HG03025 (cell line): ENCODE data around the gene REC8.

Experiments used
- ATAC-seq: cut with Tn5 transposase; IDR thresholded peaks from one replicate; pipeline ENCODE4 v1.9.1; 2021; ENCODE audit warnings: mild to moderate bottlenecking, moderate library complexity; ENCODE audit not compliant: unreplicated experiment, low FRiP score

REC8 gene

DNA sequence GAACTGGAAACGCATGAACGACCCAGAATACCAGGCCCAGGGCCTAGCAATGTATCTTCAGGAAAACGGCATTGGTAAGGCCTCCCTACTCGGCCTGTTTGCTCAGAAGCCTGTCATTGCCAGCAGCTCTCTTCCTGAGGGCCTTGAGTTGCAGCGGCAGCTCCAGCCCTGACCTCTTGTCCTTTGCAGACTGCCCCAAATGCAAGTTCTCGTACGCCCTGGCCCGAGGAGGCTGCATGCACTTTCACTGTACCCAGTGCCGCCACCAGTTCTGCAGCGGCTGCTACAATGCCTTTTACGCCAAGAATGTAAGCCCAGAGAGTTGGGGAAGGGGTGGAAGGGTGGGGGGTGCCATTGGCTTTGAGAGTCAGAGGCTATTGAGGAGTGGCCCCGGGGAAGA is 14.5 kb upstream of the REC8 start:
- no peak for ATAC-seq

DNA sequence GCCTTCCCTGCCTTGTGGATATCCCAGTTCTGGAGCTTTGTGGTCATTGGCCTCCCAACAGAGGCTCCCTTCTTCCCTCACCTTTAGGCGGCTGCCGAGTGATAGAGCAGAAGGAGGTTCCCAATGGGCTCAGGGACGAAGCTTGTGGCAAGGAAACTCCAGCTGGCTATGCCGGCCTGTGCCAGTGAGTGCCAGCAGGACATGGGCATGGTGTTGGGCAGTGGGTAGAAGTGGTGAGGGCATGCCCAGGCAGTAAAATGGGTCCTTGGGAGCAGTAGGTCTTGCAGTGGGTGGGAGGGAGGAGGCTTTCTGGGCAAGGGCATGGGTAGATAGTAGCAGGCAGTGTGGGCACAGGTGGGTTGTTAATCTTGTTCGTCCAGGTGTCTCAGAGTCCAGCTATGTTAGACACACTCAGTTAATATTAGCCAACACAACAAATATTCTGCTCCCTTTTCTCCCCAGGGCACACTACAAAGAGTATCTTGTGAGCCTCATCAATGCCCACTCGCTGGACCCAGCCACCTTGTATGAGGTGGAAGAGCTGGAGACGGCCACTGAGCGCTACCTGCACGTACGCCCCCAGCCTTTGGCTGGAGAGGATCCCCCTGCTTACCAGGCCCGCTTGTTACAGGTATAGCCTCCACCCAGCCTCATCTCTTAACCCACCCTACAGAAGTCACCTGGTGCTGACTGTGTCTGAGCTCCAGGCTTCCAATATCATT is 11.9 kb upstream of the REC8 start:
- ATAC-seq = no peak

DNA sequence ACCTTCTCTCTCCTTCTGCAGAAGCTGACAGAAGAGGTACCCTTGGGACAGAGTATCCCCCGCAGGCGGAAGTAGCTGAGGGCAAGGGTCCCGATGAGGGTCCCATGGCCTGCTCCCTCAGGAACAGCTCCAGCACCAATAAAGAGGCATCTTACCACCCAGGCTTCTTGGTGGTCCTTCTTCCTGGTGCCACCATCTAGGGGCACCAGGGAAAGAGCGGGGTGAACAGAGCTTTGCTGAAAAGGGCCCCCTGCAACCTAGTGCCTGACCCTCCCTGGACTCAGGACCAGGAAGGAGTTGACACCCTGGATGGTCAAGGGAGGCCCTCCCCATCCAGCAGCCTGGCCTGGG is 11.4 kb upstream of the REC8 start:
- ATAC-seq = peak; percentile 3

DNA sequence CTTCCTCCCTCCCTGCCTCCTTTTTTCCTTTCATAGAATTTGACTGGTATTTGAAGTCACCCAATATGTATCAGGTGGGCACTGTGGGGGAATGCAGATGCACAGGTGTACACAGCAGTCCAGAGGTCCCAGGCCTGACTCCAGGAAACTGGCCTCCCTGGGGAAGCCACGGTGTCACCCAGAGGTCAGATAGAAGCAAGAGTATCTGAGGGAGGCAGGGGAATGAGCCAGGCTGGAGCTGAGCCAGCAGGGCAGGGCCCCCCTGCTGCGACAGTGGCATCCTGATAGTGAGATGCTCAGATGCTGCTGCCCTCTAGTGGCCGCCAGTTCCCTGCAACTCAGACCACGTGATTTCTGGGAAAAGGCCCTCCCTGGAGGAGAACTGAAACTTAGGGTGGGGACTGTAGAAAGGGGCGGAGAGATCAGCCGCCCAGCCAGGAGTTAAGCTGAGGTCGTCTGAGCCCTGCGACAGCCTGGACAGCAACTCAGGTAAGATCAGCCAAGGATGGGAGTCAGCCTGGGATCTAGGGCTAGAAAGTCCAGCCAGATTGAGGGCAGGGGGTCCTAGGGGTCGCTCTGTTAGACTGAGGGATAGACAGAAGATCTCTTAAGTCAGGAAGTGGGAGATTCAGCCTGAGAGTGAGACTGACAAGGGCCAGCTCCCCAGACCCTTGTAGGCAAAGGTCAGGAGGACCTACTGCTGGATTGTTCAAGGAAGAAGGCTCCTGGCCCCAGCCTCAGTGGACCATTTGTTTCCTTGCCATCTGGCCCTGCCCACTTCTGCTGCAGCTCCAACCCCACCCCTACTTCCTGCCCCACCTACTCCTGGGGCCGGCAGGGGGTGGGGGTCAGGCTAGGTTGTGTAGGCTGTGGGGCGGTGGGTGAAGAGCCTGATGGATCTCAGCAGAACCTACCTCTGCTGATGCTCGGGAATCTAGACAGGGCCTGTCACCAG is 10.8 kb upstream of the REC8 start, which contains the start of gene IRF9:
Gene IRF9 (plus strand): TSS at position 416 of the 955 bp plus-strand sequence. CDS start 880 bp downstream, outside the sequence.
- peak; percentile 80 for ATAC-seq

DNA sequence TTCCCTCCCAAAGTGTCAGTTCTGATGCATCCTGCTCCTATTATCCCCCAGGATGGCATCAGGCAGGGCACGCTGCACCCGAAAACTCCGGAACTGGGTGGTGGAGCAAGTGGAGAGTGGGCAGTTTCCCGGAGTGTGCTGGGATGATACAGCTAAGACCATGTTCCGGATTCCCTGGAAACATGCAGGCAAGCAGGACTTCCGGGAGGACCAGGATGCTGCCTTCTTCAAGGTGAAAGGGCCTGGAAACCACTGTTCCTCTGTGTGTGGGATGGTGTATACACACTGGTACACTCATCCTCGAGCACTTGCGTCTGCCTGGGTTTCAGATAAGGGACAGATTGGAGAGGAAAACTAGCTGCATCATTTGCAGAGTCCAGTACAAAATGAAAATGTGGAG is 9.8 kb upstream of the REC8 start:
- ATAC-seq = no peak

DNA sequence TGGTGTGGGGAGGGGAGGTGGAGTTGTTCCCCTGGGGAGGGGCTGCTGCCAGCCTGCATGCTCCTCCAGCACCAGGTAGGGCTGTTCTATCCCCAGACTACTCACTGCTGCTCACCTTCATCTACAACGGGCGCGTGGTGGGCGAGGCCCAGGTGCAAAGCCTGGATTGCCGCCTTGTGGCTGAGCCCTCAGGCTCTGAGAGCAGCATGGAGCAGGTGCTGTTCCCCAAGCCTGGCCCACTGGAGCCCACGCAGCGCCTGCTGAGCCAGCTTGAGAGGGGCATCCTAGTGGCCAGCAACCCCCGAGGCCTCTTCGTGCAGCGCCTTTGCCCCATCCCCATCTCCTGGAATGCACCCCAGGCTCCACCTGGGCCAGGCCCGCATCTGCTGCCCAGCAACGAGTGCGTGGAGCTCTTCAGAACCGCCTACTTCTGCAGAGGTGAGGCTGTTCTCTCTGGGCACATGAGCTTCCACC is 7.3 kb upstream of the REC8 start:
- no peak for ATAC-seq

DNA sequence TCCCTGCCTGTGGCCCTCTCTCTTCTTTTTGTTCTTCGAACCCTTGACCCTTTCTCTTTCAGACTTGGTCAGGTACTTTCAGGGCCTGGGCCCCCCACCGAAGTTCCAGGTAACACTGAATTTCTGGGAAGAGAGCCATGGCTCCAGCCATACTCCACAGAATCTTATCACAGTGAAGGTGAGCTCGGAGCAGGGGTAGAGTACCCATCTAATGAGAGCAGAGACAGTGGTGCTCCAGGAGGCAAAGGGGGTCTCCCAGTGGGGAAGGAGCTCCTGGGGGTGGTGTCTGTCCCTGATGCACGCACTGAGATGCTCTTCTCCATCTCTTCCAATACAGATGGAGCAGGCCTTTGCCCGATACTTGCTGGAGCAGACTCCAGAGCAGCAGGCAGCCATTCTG is 6.1 kb upstream of the REC8 start:
- no peak for ATAC-seq

DNA sequence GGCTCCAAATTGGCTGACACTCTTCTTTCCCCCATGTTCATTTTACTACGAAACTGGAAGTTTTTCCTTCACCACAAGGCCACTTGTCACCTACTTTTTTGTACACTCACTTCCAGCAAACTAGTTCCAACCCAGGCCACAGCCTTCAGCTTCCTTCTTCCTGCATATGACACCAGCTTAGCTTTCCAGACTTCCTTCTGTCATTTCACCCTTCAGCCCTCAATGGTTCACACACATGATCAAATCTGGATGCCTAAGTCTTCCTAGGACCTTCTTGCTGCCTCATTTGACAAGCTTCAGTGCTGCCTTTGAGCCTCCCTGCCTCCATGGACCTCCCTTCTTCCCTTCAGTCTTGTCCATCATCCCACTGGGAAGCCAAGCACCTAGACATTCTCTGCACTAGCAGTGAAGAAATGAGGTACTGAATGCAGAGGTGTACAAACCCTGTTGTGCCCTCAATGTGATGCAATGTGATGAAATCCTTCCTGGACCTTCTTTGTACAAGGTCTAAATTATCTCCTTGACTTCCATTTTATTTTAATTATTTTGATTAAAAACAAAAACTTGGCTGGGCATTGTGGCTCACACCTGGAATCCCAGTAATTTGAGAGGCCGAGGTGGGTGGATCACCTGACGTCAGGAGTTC is 4.3 kb upstream of the REC8 start:
- ATAC-seq = no peak

DNA sequence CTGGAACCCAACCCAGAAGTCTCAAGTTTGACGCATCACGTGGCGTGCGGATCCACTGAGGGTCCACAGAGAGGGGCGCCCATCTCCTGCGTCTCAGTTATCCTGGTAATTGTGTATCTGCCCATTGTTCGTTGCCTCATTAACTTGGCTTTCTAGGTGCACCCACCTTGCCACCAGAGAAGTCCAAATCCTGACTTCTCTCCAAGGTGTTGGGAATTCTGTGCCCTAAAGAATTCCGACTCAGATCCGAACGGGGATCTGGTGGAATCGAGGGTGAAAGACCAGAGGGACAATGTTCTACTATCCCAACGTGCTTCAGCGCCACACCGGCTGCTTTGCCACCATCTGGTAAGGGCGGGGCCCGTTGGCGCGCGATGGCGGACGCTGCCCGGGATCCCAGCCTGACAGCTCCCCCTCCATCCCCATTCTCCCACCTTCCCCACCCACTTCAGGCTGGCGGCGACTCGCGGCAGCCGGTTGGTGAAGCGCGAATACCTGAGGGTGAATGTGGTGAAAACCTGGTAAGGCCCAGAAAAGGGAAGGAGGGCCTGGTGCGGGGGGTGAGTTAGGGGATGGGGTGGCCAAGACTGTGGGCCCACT is 481 bp downstream of the REC8 start:
- no peak for ATAC-seq

DNA sequence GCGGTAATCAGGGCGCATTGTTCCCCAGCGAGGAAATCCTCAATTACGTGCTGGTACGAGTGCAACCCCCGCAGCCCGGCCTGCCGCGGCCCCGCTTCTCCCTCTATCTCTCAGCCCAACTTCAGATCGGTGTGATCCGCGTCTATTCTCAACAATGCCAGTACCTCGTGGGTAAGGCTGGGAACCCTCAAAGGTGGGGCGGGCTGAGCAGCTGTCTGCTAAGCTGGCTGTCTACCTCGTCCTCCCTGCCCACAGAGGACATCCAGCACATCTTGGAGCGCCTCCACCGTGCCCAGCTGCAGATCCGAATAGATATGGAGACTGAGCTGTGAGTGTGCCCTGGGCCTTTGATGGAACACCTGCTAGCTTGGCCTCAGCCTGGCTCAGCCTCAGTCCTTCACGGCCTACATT is 996 bp downstream of the REC8 start:
- no peak for ATAC-seq

DNA sequence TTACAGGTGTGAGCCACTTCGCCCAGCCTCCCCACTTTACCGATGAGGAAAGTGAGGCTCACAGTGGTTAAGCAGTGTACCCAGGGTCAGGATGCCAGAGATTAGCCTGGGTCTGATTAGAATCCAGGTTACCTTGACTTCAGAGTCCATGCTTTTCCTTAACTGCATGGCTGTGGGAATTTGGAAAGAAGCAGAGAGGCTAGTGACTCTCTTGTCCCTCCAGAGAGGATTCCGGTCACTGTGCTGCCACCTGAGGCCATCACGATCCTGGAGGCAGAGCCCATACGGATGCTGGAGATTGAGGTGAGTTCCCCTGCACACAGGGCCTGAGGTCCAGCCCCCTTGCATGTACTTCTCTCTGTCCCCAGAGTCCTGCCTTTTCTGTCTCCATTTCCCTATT is 4.7 kb downstream of the REC8 start:
- ATAC-seq = no peak

DNA sequence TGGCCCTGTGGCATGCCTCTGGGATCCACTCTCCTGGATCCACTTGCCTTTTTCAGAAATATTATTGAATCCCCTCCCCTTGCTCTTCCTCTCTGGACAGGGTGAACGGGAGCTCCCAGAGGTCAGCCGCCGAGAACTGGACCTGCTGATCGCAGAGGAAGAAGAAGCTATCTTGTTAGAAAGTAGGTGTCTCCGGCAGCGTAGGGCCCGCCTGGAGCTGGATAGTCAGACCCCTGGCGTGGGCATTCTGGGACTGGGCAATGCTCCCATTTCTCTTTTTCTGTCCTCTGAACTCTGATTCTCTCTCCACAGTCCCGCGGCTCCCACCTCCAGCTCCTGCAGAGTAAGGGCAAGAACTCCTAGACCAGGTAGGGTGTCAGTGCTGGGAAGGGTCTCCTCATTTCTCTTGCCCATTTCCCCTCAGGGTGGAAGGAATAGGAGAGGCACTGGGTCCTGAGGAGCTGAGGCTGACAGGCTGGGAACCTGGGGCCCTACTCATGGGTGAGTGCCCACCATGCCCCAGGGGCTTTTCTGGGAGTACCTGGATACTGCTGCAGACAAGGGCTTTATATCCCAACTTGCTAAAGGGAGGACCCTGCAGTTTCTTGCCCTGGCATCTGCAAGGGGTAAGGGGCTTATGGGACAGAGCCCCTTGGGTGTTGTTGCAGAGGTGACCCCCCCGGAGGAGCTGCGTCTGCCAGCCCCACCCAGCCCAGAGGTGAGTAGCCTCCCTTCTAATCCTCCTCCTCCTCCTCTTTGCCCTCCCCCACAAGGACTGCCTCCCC is 5.4 kb downstream of the REC8 start:
- ATAC-seq = no peak

DNA sequence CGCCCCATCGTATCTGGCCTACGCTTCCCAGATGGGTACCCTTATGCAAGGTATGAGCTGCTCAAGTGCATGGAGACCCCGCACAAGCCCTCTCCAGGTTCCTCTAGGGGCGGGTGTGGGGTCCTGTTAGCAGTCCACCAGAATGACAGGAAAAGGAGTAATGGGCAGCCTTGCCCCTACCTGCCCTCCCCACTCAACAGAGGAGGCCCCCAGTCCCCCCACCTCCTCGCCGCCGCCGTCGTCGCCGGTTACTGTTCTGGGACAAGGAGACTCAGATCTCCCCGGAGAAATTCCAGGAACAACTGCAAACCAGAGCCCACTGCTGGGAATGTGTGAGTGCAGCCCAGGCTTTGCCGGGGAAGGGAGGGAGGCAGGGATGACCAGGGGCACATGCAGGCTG is 6.0 kb downstream of the REC8 start:
- no peak for ATAC-seq

DNA sequence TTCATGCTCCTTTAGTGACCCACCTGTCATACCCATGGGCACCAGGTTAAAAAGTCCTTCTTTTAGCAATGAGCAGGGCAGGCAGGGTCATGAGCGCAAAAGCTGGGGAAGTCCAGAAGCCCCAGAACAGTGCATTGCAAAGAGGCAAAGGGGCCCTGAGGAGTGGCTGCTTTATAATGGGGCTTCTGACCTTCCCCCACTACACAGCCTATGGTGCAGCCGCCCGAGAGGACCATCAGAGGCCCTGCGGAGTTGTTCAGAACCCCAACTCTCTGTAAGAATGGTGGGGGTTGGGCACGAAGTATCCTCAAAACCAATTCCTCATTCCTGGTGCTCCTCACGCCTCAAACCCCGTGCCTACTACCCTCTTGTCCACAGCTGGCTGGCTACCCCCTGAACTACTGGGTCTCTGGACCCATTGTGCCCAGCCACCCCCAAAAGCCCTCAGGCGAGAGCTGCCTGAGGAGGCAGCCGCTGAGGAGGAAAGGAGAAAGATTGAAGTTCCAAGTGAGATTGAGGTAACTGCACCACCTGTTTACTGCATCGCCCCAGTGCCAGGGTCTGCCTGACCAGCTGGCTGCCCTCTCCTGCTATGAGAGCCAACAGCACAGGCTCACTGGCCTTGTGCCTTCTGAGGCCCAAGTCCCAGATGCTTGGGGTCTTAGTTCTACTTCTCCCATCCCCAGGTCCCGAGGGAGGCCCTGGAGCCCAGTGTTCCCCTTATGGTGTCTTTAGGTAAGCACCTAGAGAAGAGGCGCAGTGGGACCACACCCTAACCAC is 6.7 kb downstream of the REC8 start:
- no peak for ATAC-seq

DNA sequence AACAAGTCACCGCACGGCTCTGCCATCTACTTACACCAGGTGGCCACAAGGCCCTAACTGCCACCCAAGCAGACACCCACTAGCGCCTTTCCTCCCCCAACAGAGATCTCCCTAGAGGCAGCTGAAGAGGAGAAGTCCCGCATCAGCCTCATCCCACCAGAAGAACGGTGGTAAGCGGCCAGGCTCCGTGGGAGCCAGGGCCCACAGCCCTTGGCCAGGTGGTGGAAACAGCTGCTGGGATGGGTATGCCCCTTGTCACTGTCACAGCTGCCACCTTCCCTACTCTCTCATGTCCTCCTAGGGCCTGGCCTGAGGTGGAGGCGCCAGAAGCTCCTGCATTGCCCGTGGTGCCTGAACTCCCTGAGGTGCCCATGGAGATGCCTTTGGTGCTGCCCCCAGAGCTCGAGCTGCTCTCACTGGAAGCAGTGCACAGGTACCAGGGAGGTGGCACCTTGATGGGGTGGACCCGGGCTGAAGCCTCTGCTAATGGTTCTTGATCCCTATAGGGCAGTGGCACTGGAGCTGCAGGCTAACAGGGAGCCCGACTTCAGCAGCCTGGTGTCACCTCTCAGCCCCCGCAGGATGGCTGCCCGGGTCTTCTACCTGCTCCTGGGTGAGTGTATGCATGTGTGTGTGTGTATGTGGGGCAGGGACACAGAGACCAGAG is 7.5 kb downstream of the REC8 start:
- ATAC-seq = no peak

DNA sequence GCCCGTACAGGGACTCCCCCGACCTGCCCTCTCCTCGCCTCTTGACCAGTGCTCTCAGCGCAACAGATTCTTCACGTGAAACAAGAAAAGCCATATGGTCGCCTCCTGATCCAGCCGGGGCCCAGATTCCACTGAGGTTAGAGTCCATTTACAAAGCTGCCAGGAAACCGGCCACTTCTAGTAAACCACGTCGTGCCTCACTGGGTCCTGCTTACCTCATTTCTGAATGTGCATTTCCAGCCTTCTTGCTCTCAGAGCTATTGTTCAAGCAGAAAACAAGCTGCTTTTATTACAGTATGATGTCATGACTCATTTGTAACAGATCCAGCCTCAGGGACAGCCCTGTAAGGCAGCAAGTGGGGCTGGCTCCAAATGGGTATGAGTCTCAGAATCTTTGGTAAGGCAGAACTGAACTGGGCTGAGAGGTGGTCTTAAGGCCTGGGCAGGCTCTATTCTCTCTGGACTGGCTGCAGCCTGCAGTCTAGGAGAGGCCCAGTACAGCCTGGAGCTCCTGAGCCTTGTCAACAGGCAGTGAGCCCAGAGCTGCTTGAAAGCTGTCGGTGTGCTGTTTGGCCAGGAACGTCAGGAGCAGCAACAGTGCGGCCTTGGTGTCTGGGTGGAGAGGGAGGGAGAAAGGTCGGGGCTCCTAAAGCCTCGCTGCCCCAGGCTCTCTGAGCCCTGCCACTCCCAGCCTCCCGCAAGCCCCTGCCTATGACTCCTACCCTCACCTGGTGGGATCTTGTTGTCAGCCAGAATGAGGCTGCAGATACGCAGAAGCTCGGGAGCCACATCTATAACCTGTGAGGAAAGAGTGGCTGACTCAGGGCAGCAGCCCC is 8.3 kb downstream of the REC8 start:
- ATAC-seq = no peak

DNA sequence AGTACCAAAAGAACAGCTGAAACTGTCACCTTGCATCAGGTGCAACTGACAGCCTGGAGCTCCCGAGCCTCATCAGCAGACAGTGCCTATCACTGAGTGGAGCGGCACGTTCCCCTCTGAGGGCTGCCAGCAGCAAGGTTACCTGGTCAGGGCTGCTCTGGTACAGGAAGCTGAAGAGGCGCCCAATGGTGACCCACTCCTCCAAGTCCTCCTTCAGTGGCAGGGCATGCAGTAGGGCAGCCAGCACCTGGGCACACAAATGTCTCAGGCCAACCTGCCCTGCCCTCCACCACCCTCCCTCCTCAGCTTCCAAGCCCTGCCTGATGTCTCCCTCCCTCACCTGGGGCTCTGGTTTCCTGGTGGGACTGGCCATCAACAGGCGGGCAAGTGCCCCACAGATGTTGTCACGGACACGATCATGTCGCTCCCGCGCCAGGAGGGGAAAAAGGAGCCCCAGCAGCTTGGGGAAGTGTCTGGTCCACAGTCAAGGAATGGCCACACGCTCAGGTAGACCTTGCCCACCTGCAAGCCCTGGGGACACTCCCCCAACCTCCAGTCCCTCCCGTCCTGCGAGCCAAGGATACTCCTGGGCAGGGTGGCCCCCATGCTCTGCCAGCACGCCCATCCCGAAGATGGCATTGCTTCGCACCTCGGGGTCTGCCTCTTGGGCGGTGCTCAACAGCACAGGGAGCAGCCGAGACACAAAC is 9.6 kb downstream of the REC8 start:
- ATAC-seq = no peak
